ENCODE data around the gene CBFA2T2.

- TF ChIP-seq YY1 (IDR thresholded peaks at IDR 0.05; ENCODE audit: insufficient read depth, insufficient read length) (no peak), ZNF274 (IDR thresholded peaks at IDR 0.05; ENCODE audit: low read depth, low read length) (no peak), SUZ12 (IDR thresholded peaks at IDR 0.05; ENCODE audit: extremely low read depth, insufficient read depth, insufficient read length) (no peak)
Measured at GRCh38 chr20:33645396-33645795, 155.5 kb downstream of the CBFA2T2 start.

All from NT2/D1 (cell line).